Endodermal cell (in vitro differentiated cells): ENCODE results near the gene TLR3. TPM values are rescaled to one million over a fixed set of nuclear protein-coding genes. Genes with fewer than 3 reads are reported as not detected.

ENCODE experiments used
- DNase-seq: peaks from one replicate; pipeline ENCODE4 v3.0.0-alpha.2; 2017
- H3K27ac ChIP-seq: 2 replicates; pipeline ENCODE4 v1.5.1; 2013; ENCODE audit warnings: mild to moderate bottlenecking, low read depth, low read length, moderate library complexity
- H3K27me3 ChIP-seq: 2 replicates; pipeline ENCODE4 v1.6.1; 2013; ENCODE audit warnings: mild to moderate bottlenecking, low read length, moderate library complexity; ENCODE audit not compliant: insufficient read depth, control insufficient read depth, poor library complexity, severe bottlenecking
- H3K36me3 ChIP-seq: 2 replicates; pipeline ENCODE4 v1.7.0; 2013; ENCODE audit warnings: mild to moderate bottlenecking, low read length, moderate library complexity; ENCODE audit not compliant: control insufficient read depth, insufficient read depth
- H3K4me1 ChIP-seq: one replicate; pipeline ENCODE4 v1.7.0; 2013; ENCODE audit warnings: low read length; ENCODE audit not compliant: control insufficient read depth, insufficient read depth
- H3K4me3 ChIP-seq: 2 replicates; pipeline ENCODE4 v1.5.1; 2013; ENCODE audit warnings: mild to moderate bottlenecking, low read length, moderate library complexity
- H3K9ac ChIP-seq: 2 replicates; pipeline ENCODE4 v1.6.1; 2013; ENCODE audit warnings: mild to moderate bottlenecking, low read length, moderate library complexity; ENCODE audit not compliant: poor library complexity, severe bottlenecking; ENCODE audit errors: extremely low read depth
- H3K9me3 ChIP-seq: 2 replicates; pipeline ENCODE4 v1.6.1; 2013; ENCODE audit warnings: mild to moderate bottlenecking, low read length, moderate library complexity; ENCODE audit not compliant: control insufficient read depth
- H3K27ac Mint-ChIP-seq: 2 replicates; pipeline ENCODE4 v1.8.0; 2020; ENCODE audit warnings: mixed read lengths
- H3K27me3 Mint-ChIP-seq: 2 replicates; pipeline ENCODE4 v1.8.0; 2021; ENCODE audit warnings: mild to moderate bottlenecking, mixed read lengths; ENCODE audit not compliant: insufficient read depth
- H3K36me3 Mint-ChIP-seq: 2 replicates; pipeline ENCODE4 v1.8.0; 2020; ENCODE audit warnings: low read depth, mixed read lengths
- H3K4me1 Mint-ChIP-seq: 2 replicates; pipeline ENCODE4 v1.8.0; 2020; ENCODE audit warnings: mixed read lengths
- H3K4me3 Mint-ChIP-seq: 2 replicates; pipeline ENCODE4 v1.8.0; 2020; ENCODE audit warnings: mild to moderate bottlenecking, moderate library complexity, mixed read lengths
- H3K9me3 Mint-ChIP-seq: 2 replicates; pipeline ENCODE4 v1.8.0; 2020; ENCODE audit warnings: mild to moderate bottlenecking, mixed read lengths
- CTCF ChIP-seq: fragments of 200-600 bp; sonication (generic); conservative IDR thresholded peaks from 2 replicates; pipeline ENCODE4 v1.5.0; 2021; ENCODE audit warnings: antibody characterized with exemption, mild to moderate bottlenecking
- WGBS, 2 experiments: methylation state at CpG; one replicate each; pipeline versions ENCODE4 v1.1.5 to v1.1.7; 2013; ENCODE audit warnings: missing lambda C conversion rate in 2 of 2, mixed read lengths in 1 of 2; ENCODE audit not compliant: insufficient coverage in 1 of 2, insufficient read length in 1 of 2; 5-methylcytosine and 5-hydroxymethylcytosine counted together
- total RNA-seq, 2 donors: library from RNA; stranded (reverse); fragmentation: NEBNext Ultra II Directional in 1 of 2; extraction: Animal tissue kit (Norgen Biotek cat#: 25700) in 1 of 2; gene quantifications; 2 replicates in 1 of 2; 3 replicates in 1 of 2; pipeline ENCODE4 v1.2.1, GENCODE V29; 2021

Gene TLR3
- total RNA-seq, 2 donors from 2014 or later = 0.26 TPM; not detected in 1

- Mint-ChIP-seq H3K9me3 (peaks cover 29% of the 10 kb centered on the region), H3K36me3 (no peaks in the 10 kb centered on the region), H3K4me3 (no peak overlapping the region), H3K4me1 (peaks cover 5% of the 10 kb centered on the region), H3K27me3 (peaks cover 2% of the 10 kb centered on the region), H3K27ac (no peak overlapping the region)
- Histone ChIP-seq H3K9ac (no peak overlapping the region), H3K9me3 (peaks cover 24% of the 10 kb centered on the region), H3K27ac (no peak overlapping the region), H3K4me1 (peaks cover 7% of the 10 kb centered on the region), H3K36me3 (no peaks in the 10 kb centered on the region), H3K27me3 (no peaks in the 10 kb centered on the region), H3K4me3 (no peak overlapping the region)
- TF ChIP-seq CTCF = no peak
- WGBS, 2 experiments = 91 to 92% methylated on average over 15 of the region's 15 CpGs
- DNase-seq = peak; percentile 28
Measured at GRCh38 chr4:186024637-186025407, 44.1 kb upstream of the TLR3 start.

- H3K9me3 ChIP-seq = peaks cover 24% of the 10 kb centered on the region
- peaks cover 11% of the 10 kb centered on the region for H3K4me1 ChIP-seq
- H3K9me3 Mint-ChIP-seq = peaks cover 29% of the 10 kb centered on the region
- no peaks in the 10 kb centered on the region for H3K36me3 Mint-ChIP-seq
- 89 to 94% methylated on average over 4 to 7 of the region's 7 CpGs for WGBS, 2 experiments
- H3K4me3 Mint-ChIP-seq = no peak overlapping the region
- H3K4me1 Mint-ChIP-seq = peaks cover 10% of the 10 kb centered on the region
- H3K27ac ChIP-seq = no peak overlapping the region
- H3K36me3 ChIP-seq = no peaks in the 10 kb centered on the region
- H3K4me3 ChIP-seq = no peak overlapping the region
- H3K27me3 Mint-ChIP-seq = peaks cover 2% of the 10 kb centered on the region
- H3K27ac Mint-ChIP-seq = no peak overlapping the region
- DNase-seq = no peak
- no peaks in the 10 kb centered on the region for H3K27me3 ChIP-seq
- no peak overlapping the region for H3K9ac ChIP-seq
- TF ChIP-seq CTCF = no peak
Measured at GRCh38 chr4:186025408-186025690, 43.6 kb upstream of the TLR3 start.

GRCh38 chr4:186027405-186027804 is 41.6 kb upstream of the TLR3 start:
- Mint-ChIP-seq H3K27me3 (no peaks in the 10 kb centered on the region), H3K4me3 (no peak overlapping the region), H3K9me3 (peaks cover 40% of the 10 kb centered on the region), H3K27ac (no peak overlapping the region), H3K36me3 (peaks cover under 1% of the 10 kb centered on the region), H3K4me1 (peaks cover 29% of the 10 kb centered on the region)
- WGBS, 2 experiments = 92 to 100% methylated on average over 1 to 5 of the region's 5 CpGs
- TF ChIP-seq CTCF = no peak
- Histone ChIP-seq H3K27ac (no peak overlapping the region), H3K4me3 (peak overlapping the region; percentile 29), H3K4me1 (peaks cover 23% of the 10 kb centered on the region), H3K9ac (no peak overlapping the region), H3K36me3 (no peaks in the 10 kb centered on the region), H3K9me3 (peaks cover 26% of the 10 kb centered on the region), H3K27me3 (no peaks in the 10 kb centered on the region)
- no peak for DNase-seq
